ENCODE results near the gene UBE2V1.
"Not testable (repeated sequence)": the region's sequence is repeated elsewhere in the genome, so short reads cannot be mapped to it uniquely, and the experiment has no call there.

UBE2V1 gene

GRCh38 chr20:50103464-50104107, 9.4 kb downstream of the UBE2V1 start:
- Histone ChIP-seq H3K4ac (ENCODE audit: low read depth, low read length) (peak overlapping the region; percentile 80), H3K4me1 (ENCODE audit: control insufficient read depth in 1 of 2, insufficient read depth in 2 of 2, low read length in 2 of 2) (peaks cover 23 to 28% of the 10 kb centered on the region in 2 experiments), H3K79me2 (ENCODE audit: control insufficient read depth, insufficient read depth, low read length, poor library complexity) (peaks cover 16% of the 10 kb centered on the region)
- H4K91ac ChIP-seq (ENCODE audit: low read depth, low read length); H4K12ac ChIP-seq (ENCODE audit: low read depth, low read length); H3K23ac ChIP-seq (ENCODE audit: low read length); H3K4me3 ChIP-seq (ENCODE audit: low read depth, low read length); H3K27me3 ChIP-seq (ENCODE audit: insufficient read depth, low read length); H2BK5ac ChIP-seq (ENCODE audit: low read depth, low read length, poor library complexity); H3K4me2 ChIP-seq (ENCODE audit: low read length); H2AK5ac ChIP-seq (ENCODE audit: low read length); H3K18ac ChIP-seq (ENCODE audit: low read length); H2BK120ac ChIP-seq (ENCODE audit: insufficient read depth, low read length, poor library complexity); H3K9me3 ChIP-seq (ENCODE audit: insufficient read depth, low read depth, low read length); H3K27ac ChIP-seq (ENCODE audit: low read depth, low read length); H3K14ac ChIP-seq (ENCODE audit: low read length); H3K36me3 ChIP-seq (ENCODE audit: control insufficient read depth in 1 of 2, insufficient read depth in 2 of 2, low read length in 2 of 2); H3K79me1 ChIP-seq (ENCODE audit: low read length); H4K8ac ChIP-seq (ENCODE audit: low read depth, low read length); H2AFZ ChIP-seq (ENCODE audit: insufficient read depth, low read length, poor library complexity); H2BK12ac ChIP-seq (ENCODE audit: low read length); H3K9ac ChIP-seq (ENCODE audit: low read length): not testable (repeated sequence)
- peak; percentile 69 to 78 for DNase-seq
- WGBS (ENCODE audit: extremely low coverage, insufficient coverage, insufficient read length), result no CpG with 5 or more reads among the region's 15 CpGs

GRCh38 chr20:50102551-50102950, 10.4 kb downstream of the UBE2V1 start:
- H3K4me3 ChIP-seq (ENCODE audit: low read depth, low read length); DNase-seq; H3K9ac ChIP-seq (ENCODE audit: low read length); H3K27me3 ChIP-seq (ENCODE audit: insufficient read depth, low read length); H2AK5ac ChIP-seq (ENCODE audit: low read length); H3K18ac ChIP-seq (ENCODE audit: low read length); H3K23ac ChIP-seq (ENCODE audit: low read length); H4K12ac ChIP-seq (ENCODE audit: low read depth, low read length); H3K9me3 ChIP-seq (ENCODE audit: insufficient read depth, low read depth, low read length); H3K27ac ChIP-seq (ENCODE audit: low read depth, low read length); H2BK12ac ChIP-seq (ENCODE audit: low read length); H3K79me1 ChIP-seq (ENCODE audit: low read length); H2BK5ac ChIP-seq (ENCODE audit: low read depth, low read length, poor library complexity); H3K4me2 ChIP-seq (ENCODE audit: low read length); H3K14ac ChIP-seq (ENCODE audit: low read length); H3K36me3 ChIP-seq (ENCODE audit: control insufficient read depth in 1 of 2, insufficient read depth in 2 of 2, low read length in 2 of 2); H2BK120ac ChIP-seq (ENCODE audit: insufficient read depth, low read length, poor library complexity); H4K8ac ChIP-seq (ENCODE audit: low read depth, low read length); H4K91ac ChIP-seq (ENCODE audit: low read depth, low read length); H2AFZ ChIP-seq (ENCODE audit: insufficient read depth, low read length, poor library complexity): not testable (repeated sequence)
- Histone ChIP-seq H3K79me2 (ENCODE audit: control insufficient read depth, insufficient read depth, low read length, poor library complexity) (peaks cover 19% of the 10 kb centered on the region), H3K4ac (ENCODE audit: low read depth, low read length) (peak overlapping the region; percentile 73), H3K4me1 (ENCODE audit: control insufficient read depth in 1 of 2, insufficient read depth in 2 of 2, low read length in 2 of 2) (peaks cover 18 to 19% of the 10 kb centered on the region in 2 experiments)
- WGBS (ENCODE audit: extremely low coverage, insufficient coverage, insufficient read length), result no CpG with 5 or more reads among the region's 14 CpGs

GRCh38 chr20:50101887-50102286, 11.1 kb downstream of the UBE2V1 start:
- no peak overlapping the region for H3K18ac ChIP-seq (ENCODE audit: low read length)
- peaks cover 14 to 15% of the 10 kb centered on the region in 2 experiments for H3K4me1 ChIP-seq (ENCODE audit: control insufficient read depth in 1 of 2, insufficient read depth in 2 of 2, low read length in 2 of 2)
- H2BK120ac ChIP-seq (ENCODE audit: insufficient read depth, low read length, poor library complexity), result no peak overlapping the region
- H3K4me3 ChIP-seq (ENCODE audit: low read depth, low read length), result no peak overlapping the region
- whole genome bisulfite sequencing (ENCODE audit: extremely low coverage, insufficient coverage, insufficient read length), result no CpG with 5 or more reads among the region's 4 CpGs
- H3K4me2 ChIP-seq (ENCODE audit: low read length), result no peak overlapping the region
- H3K36me3 ChIP-seq (ENCODE audit: control insufficient read depth in 1 of 2, insufficient read depth in 2 of 2, low read length in 2 of 2), result peaks cover 0 to 4% of the 10 kb centered on the region in 2 experiments
- H3K9ac ChIP-seq (ENCODE audit: low read length), result no peak overlapping the region
- no peak overlapping the region for H3K14ac ChIP-seq (ENCODE audit: low read length)
- H3K9me3 ChIP-seq (ENCODE audit: insufficient read depth, low read depth, low read length), result no peaks in the 10 kb centered on the region
- H3K79me1 ChIP-seq (ENCODE audit: low read length), result peaks cover 5% of the 10 kb centered on the region
- H3K27ac ChIP-seq (ENCODE audit: low read depth, low read length), result no peak overlapping the region
- H2AK5ac ChIP-seq (ENCODE audit: low read length), result no peak overlapping the region
- peaks cover 22% of the 10 kb centered on the region for H3K79me2 ChIP-seq (ENCODE audit: control insufficient read depth, insufficient read depth, low read length, poor library complexity)
- no peak overlapping the region for H4K12ac ChIP-seq (ENCODE audit: low read depth, low read length)
- H4K8ac ChIP-seq (ENCODE audit: low read depth, low read length), result no peak overlapping the region
- H3K27me3 ChIP-seq (ENCODE audit: insufficient read depth, low read length), result no peaks in the 10 kb centered on the region
- no peak overlapping the region for H4K91ac ChIP-seq (ENCODE audit: low read depth, low read length)
- no peak for DNase-seq
- no peak overlapping the region for H2BK12ac ChIP-seq (ENCODE audit: low read length)
- H3K23ac ChIP-seq (ENCODE audit: low read length), result no peak overlapping the region
- H2BK5ac ChIP-seq (ENCODE audit: low read depth, low read length, poor library complexity), result no peak overlapping the region
- H2AFZ ChIP-seq (ENCODE audit: insufficient read depth, low read length, poor library complexity), result no peak overlapping the region
- peak overlapping the region; percentile 22 for H3K4ac ChIP-seq (ENCODE audit: low read depth, low read length)

GRCh38 chr20:50101281-50101680, 11.7 kb downstream of the UBE2V1 start:
- Histone ChIP-seq H3K27me3 (ENCODE audit: insufficient read depth, low read length) (no peaks in the 10 kb centered on the region), H3K9me3 (ENCODE audit: insufficient read depth, low read depth, low read length) (no peaks in the 10 kb centered on the region), H2AFZ (ENCODE audit: insufficient read depth, low read length, poor library complexity) (no peak overlapping the region), H3K79me2 (ENCODE audit: control insufficient read depth, insufficient read depth, low read length, poor library complexity) (peaks cover 21% of the 10 kb centered on the region), H3K9ac (ENCODE audit: low read length) (no peak overlapping the region), H3K4ac (ENCODE audit: low read depth, low read length) (no peak overlapping the region), H3K18ac (ENCODE audit: low read length) (no peak overlapping the region), H3K36me3 (ENCODE audit: control insufficient read depth in 1 of 2, insufficient read depth in 2 of 2, low read length in 2 of 2) (peaks cover 0 to 4% of the 10 kb centered on the region in 2 experiments), H3K4me1 (ENCODE audit: control insufficient read depth in 1 of 2, insufficient read depth in 2 of 2, low read length in 2 of 2) (peaks cover 11 to 13% of the 10 kb centered on the region in 2 experiments), H3K4me2 (ENCODE audit: low read length) (no peak overlapping the region), H2BK5ac (ENCODE audit: low read depth, low read length, poor library complexity) (no peak overlapping the region), H3K4me3 (ENCODE audit: low read depth, low read length) (no peak overlapping the region), H3K23ac (ENCODE audit: low read length) (no peak overlapping the region), H4K12ac (ENCODE audit: low read depth, low read length) (no peak overlapping the region), H4K91ac (ENCODE audit: low read depth, low read length) (no peak overlapping the region), H2BK12ac (ENCODE audit: low read length) (no peak overlapping the region), H3K79me1 (ENCODE audit: low read length) (peaks cover 5% of the 10 kb centered on the region), H3K14ac (ENCODE audit: low read length) (no peak overlapping the region), H3K27ac (ENCODE audit: low read depth, low read length) (no peak overlapping the region), H2BK120ac (ENCODE audit: insufficient read depth, low read length, poor library complexity) (no peak overlapping the region), H4K8ac (ENCODE audit: low read depth, low read length) (no peak overlapping the region), H2AK5ac (ENCODE audit: low read length) (no peak overlapping the region)
- no peak for DNase-seq
- WGBS (ENCODE audit: extremely low coverage, insufficient coverage, insufficient read length), result no CpG with 5 or more reads among the region's 2 CpGs
